OCI-LY3 (cell line): ENCODE measurements around the gene DOCK9.

ENCODE experiments used
- EZH2phosphoT487 ChIP-seq: fragments of 200-600 bp; shearing (Covaris generic); IDR thresholded peaks from 2 replicates; pipeline ENCODE4 v1.6.1; 2018; ENCODE audit warnings: antibody characterized with exemption, mixed run types, low read depth
- TF ChIP-seq, protein P1 (sequence below): fragments of 200-600, 300-600 bp; sonication (generic); IDR thresholded peaks from 2 replicates; pipeline ENCODE4 v1.5.1; 2014; ENCODE audit warnings: antibody characterized with exemption, low read length, low read depth

DNA sequence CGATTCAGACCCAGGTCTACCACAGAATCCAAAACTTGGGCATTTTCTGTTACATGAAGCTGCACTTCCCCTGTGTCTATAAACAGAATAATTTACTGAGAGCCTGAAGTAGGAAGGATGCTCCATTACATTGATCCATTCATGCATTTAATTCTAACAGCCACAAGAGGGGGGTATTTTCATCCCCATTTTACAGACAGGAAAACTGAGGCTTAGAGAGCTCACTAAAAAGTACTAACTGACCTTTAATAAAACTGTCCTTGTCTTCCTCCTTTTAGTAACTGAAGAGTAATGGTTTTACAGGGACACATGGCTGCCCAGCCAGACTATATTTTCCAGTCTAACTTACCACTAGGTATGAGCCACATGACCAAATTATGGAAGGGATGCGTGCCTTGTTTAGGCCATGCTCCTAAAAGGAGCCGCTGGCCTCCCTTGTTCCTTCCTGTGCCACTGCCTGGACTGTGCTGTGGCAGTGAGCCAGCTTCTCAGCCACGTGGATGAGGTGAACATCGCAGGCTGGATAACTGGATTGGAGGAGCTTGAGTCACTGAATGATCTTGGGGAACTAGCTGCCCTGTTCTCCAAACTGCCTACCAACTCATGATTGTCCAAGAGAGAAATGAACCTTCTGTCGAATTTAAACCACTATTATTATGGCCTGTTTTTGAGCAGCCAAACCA lies 108.3 kb downstream of the DOCK9 start:
- TF ChIP-seq, protein P1, sequence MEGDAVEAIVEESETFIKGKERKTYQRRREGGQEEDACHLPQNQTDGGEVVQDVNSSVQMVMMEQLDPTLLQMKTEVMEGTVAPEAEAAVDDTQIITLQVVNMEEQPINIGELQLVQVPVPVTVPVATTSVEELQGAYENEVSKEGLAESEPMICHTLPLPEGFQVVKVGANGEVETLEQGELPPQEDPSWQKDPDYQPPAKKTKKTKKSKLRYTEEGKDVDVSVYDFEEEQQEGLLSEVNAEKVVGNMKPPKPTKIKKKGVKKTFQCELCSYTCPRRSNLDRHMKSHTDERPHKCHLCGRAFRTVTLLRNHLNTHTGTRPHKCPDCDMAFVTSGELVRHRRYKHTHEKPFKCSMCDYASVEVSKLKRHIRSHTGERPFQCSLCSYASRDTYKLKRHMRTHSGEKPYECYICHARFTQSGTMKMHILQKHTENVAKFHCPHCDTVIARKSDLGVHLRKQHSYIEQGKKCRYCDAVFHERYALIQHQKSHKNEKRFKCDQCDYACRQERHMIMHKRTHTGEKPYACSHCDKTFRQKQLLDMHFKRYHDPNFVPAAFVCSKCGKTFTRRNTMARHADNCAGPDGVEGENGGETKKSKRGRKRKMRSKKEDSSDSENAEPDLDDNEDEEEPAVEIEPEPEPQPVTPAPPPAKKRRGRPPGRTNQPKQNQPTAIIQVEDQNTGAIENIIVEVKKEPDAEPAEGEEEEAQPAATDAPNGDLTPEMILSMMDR: peak; percentile 62
- no peak for TF ChIP-seq EZH2phosphoT487
